Ureter (tissue), 1 donor: ENCODE measurements around the gene CBR3. TPM values are rescaled to one million over a fixed set of nuclear protein-coding genes. Genes with fewer than 3 reads are reported as not detected.
"Not testable (repeated sequence)": the region's sequence is repeated elsewhere in the genome, so short reads cannot be mapped to it uniquely, and the experiment has no call there.

Experiments
- DNase-seq: peaks from one replicate; pipeline ENCODE4 v3.0.0-alpha.2; 2020; ENCODE audit warnings: low spot score
- total RNA-seq: library from RNA; stranded (reverse); gene quantifications from one replicate; pipeline ENCODE4 v1.2.4, GENCODE V29; 2023
- donor health status: DM: yes; HTN: yes; CAD: no.

The CBR3 gene
- 1.8 TPM for total RNA-seq

- DNase-seq, result peak; percentile 66
These were observed at the start of gene CBR3 for GRCh38 chr21:36134803-36135390. Gene CBR3 (plus strand): TSS chr21:36135079. CDS start chr21:36135193, 114 bp downstream.

- DNase-seq, result no peak
These were observed 47.3 kb upstream of the CBR3 start for GRCh38 chr21:36087362-36088138.

GRCh38 chr21:36089946-36090345 is 44.9 kb upstream of the CBR3 start:
- DNase-seq, result no peak

GRCh38 chr21:36092681-36093080 is 42.2 kb upstream of the CBR3 start:
- no peak for DNase-seq

GRCh38 chr21:36093512-36093911 is 41.4 kb upstream of the CBR3 start:
- DNase-seq, result no peak

- no peak for DNase-seq
These were observed 38.2 kb upstream of the CBR3 start for GRCh38 chr21:36096398-36097290.

GRCh38 chr21:36097427-36098181 is 37.3 kb upstream of the CBR3 start:
- no peak for DNase-seq

GRCh38 chr21:36098182-36098532 is 36.7 kb upstream of the CBR3 start:
- no peak for DNase-seq

GRCh38 chr21:36099000-36099399 is 35.9 kb upstream of the CBR3 start:
- DNase-seq, result no peak

GRCh38 chr21:36099695-36100211 is 35.1 kb upstream of the CBR3 start:
- DNase-seq, result not testable (repeated sequence)

- no peak for DNase-seq
These were observed 33.8 kb upstream of the CBR3 start for GRCh38 chr21:36100971-36101641.

- DNase-seq, result no peak
These were observed 31.4 kb upstream of the CBR3 start for GRCh38 chr21:36103434-36103833.

GRCh38 chr21:36104317-36105300 is 30.3 kb upstream of the CBR3 start:
- DNase-seq, result peak; percentile 52

- DNase-seq, result no peak
These were observed 29.5 kb upstream of the CBR3 start for GRCh38 chr21:36105327-36105842.

GRCh38 chr21:36109868-36110267 is 25.0 kb upstream of the CBR3 start:
- no peak for DNase-seq

GRCh38 chr21:36111238-36111637 is 23.6 kb upstream of the CBR3 start:
- DNase-seq, result no peak

- DNase-seq, result peak; percentile 84
These were observed 21.0 kb upstream of the CBR3 start for GRCh38 chr21:36113647-36114428.

- no peak for DNase-seq
These were observed 19.6 kb upstream of the CBR3 start for GRCh38 chr21:36115138-36115730.
